ENCODE results near the gene PDE4D. TPM values are rescaled to one million over a fixed set of nuclear protein-coding genes. Genes with fewer than 3 reads are reported as not detected.

The PDE4D gene
- total RNA-seq, result 47.7 and 50.1 TPM in 2 replicates

DNA sequence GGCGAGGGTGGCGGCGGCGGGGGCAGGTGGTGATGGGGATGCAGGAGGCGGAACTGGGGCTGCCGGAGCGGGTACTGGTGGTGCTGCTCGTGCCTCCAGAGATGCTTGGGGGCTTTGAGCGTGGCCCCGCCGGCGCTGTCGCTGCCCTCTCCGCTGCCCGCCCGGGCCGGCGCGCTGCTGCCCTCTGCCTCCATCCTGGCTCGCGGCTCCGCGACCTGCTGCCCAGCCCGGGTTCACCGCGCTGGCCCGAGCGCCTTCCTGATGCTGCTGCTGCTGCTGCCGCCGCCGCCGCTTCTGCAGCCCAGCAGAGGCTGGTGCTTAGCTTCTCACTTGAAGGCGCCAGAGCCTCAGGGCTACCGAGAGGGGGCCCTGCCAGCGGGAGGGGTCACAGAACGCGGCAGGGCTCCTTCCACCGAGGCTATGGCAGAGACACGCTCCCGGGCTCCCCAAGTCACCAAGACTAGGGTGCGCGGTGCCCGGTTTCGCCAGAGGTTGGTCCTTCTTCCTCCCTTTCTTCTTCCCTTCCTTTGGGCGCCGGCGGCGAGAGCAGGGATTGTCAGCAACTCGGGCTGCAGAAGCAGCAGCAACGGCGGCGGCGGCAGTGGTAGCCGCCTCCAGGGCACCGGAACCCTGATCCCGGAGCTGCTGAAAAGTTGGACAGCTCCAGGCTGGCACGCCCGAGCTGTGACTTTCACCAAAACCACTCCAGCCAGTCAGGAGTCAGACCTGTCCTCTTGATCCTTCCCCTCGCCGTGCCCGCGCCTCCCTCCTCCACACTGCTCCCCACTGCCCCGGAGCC is at the start of gene PDE4D:
Gene PDE4D (minus strand): TSS at position 298 of the 799 bp plus-strand sequence.
- intact Hi-C loops (cut with micrococcal nuclease), result no loop called here
- Mint-ChIP-seq H3K27me3 (peaks cover 37% of the 10 kb centered on the region), H3K36me3 (ENCODE audit: low read depth) (peaks cover 1% of the 10 kb centered on the region), H3K4me1 (no peaks in the 10 kb centered on the region), H3K4me3 (no peak within 1 kb of the TSS), H3K9me3 (no peaks in the 10 kb centered on the region), H3K27ac (no peak within 1 kb of the TSS)
- DNase-seq, result peak; percentile 63

GRCh38 chr5:59937633-59938032 is 44.1 kb upstream of the PDE4D start:
- H3K9me3 Mint-ChIP-seq, result peaks cover 3% of the 10 kb centered on the region
- no peaks in the 10 kb centered on the region for H3K36me3 Mint-ChIP-seq (ENCODE audit: low read depth)
- no peak overlapping the region for H3K27ac Mint-ChIP-seq

DNA sequence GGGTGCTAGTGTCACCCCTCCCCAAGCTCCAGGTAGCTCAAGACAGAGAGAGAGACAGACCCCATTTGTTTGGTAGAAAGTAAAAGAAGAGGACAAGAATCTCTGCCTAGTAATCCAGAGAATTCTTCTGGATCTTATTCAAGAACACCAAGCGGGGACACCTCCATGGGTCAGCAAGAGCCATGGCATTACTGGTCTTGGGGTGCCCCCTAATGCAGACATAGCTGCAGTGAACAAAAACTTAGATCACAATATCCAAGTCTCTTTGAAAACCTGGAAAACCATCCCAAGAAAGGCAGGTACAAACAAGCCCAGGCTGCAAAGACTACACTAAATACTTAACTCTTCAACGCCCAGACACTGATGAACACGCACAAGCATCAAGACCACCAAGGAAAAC is 29.9 kb upstream of the PDE4D start:
- intact Hi-C loops (cut with micrococcal nuclease), result no loop called here
- no peaks in the 10 kb centered on the region for H3K27me3 Mint-ChIP-seq
- H3K4me3 Mint-ChIP-seq, result no peak overlapping the region
- H3K4me1 Mint-ChIP-seq, result no peaks in the 10 kb centered on the region
- no peak for DNase-seq
- H3K27ac Mint-ChIP-seq, result no peak overlapping the region
- H3K36me3 Mint-ChIP-seq (ENCODE audit: low read depth), result no peaks in the 10 kb centered on the region
- H3K9me3 Mint-ChIP-seq, result no peaks in the 10 kb centered on the region

More at GRCh38 chr5:59937633-59938032, 44.1 kb upstream of the PDE4D start:
- H3K4me3 Mint-ChIP-seq, result no peak overlapping the region
- DNase-seq, result no peak
- H3K4me1 Mint-ChIP-seq, result no peaks in the 10 kb centered on the region
- no peaks in the 10 kb centered on the region for H3K27me3 Mint-ChIP-seq
- intact Hi-C loops (cut with micrococcal nuclease), result no loop called here

- intact Hi-C loops (cut with micrococcal nuclease), result no loop called here
- no peak for DNase-seq
- Mint-ChIP-seq H3K27me3 (no peaks in the 10 kb centered on the region), H3K36me3 (ENCODE audit: low read depth) (no peaks in the 10 kb centered on the region), H3K9me3 (no peaks in the 10 kb centered on the region), H3K4me1 (no peaks in the 10 kb centered on the region), H3K4me3 (no peak overlapping the region), H3K27ac (no peak overlapping the region)
Observed at GRCh38 chr5:59922220-59922619, 28.7 kb upstream of the PDE4D start.

GRCh38 chr5:59921816-59922215 is 28.3 kb upstream of the PDE4D start:
- Mint-ChIP-seq H3K27me3 (no peaks in the 10 kb centered on the region), H3K9me3 (no peaks in the 10 kb centered on the region), H3K4me1 (no peaks in the 10 kb centered on the region), H3K27ac (no peak overlapping the region), H3K4me3 (no peak overlapping the region), H3K36me3 (ENCODE audit: low read depth) (no peaks in the 10 kb centered on the region)
- intact Hi-C loops (cut with micrococcal nuclease), result no loop called here
- no peak for DNase-seq

DNA sequence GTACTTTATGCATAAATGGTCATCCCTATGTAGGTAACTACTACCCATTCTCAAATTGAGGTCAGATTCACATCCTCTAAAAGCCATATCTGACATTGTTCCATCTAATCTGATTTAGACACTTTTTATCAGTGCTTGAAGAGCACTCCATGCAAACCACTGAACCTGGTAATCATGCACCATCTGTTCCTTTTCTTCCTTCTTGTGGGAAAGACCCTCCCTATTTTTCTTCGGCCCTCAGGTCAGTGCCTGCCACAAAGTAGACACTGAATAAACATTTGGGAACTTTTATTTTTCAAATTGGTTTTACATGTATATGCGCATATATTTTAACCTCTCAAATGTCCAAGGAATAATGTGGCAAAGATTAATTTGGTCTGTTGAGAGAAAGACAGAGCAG is 26.0 kb upstream of the PDE4D start:
- DNase-seq, result no peak
- Mint-ChIP-seq H3K4me3 (no peak overlapping the region), H3K27me3 (no peaks in the 10 kb centered on the region), H3K27ac (no peak overlapping the region), H3K36me3 (ENCODE audit: low read depth) (no peaks in the 10 kb centered on the region), H3K4me1 (no peaks in the 10 kb centered on the region), H3K9me3 (no peaks in the 10 kb centered on the region)
- intact Hi-C loops (cut with micrococcal nuclease), result no loop called here

GRCh38 chr5:59917121-59917520 is 23.6 kb upstream of the PDE4D start:
- no peak overlapping the region for H3K4me3 Mint-ChIP-seq
- intact Hi-C loops (cut with micrococcal nuclease), result no loop called here
- DNase-seq, result no peak

GRCh38 chr5:59905188-59905587 is 11.7 kb upstream of the PDE4D start:
- no peaks in the 10 kb centered on the region for H3K27me3 Mint-ChIP-seq
- H3K4me1 Mint-ChIP-seq, result no peaks in the 10 kb centered on the region
- no peak overlapping the region for H3K27ac Mint-ChIP-seq
- DNase-seq, result no peak
- no peaks in the 10 kb centered on the region for H3K9me3 Mint-ChIP-seq
- no peak overlapping the region for H3K4me3 Mint-ChIP-seq
- intact Hi-C loops (cut with micrococcal nuclease), result no loop called here
- no peaks in the 10 kb centered on the region for H3K36me3 Mint-ChIP-seq (ENCODE audit: low read depth)

More at GRCh38 chr5:59917121-59917520, 23.6 kb upstream of the PDE4D start:
- no peaks in the 10 kb centered on the region for H3K27me3 Mint-ChIP-seq
- H3K4me1 Mint-ChIP-seq, result no peaks in the 10 kb centered on the region
- no peaks in the 10 kb centered on the region for H3K36me3 Mint-ChIP-seq (ENCODE audit: low read depth)
- no peak overlapping the region for H3K27ac Mint-ChIP-seq
- H3K9me3 Mint-ChIP-seq, result no peaks in the 10 kb centered on the region

GRCh38 chr5:59897075-59897474 is 3.5 kb upstream of the PDE4D start:
- peaks cover 28% of the 10 kb centered on the region for H3K27me3 Mint-ChIP-seq
- H3K36me3 Mint-ChIP-seq (ENCODE audit: low read depth), result peaks cover 1% of the 10 kb centered on the region
- H3K4me1 Mint-ChIP-seq, result no peaks in the 10 kb centered on the region
- no peak overlapping the region for H3K4me3 Mint-ChIP-seq
- no peak for DNase-seq
- H3K27ac Mint-ChIP-seq, result no peak overlapping the region
- intact Hi-C loops (cut with micrococcal nuclease), result no loop called here
- no peaks in the 10 kb centered on the region for H3K9me3 Mint-ChIP-seq

DNA sequence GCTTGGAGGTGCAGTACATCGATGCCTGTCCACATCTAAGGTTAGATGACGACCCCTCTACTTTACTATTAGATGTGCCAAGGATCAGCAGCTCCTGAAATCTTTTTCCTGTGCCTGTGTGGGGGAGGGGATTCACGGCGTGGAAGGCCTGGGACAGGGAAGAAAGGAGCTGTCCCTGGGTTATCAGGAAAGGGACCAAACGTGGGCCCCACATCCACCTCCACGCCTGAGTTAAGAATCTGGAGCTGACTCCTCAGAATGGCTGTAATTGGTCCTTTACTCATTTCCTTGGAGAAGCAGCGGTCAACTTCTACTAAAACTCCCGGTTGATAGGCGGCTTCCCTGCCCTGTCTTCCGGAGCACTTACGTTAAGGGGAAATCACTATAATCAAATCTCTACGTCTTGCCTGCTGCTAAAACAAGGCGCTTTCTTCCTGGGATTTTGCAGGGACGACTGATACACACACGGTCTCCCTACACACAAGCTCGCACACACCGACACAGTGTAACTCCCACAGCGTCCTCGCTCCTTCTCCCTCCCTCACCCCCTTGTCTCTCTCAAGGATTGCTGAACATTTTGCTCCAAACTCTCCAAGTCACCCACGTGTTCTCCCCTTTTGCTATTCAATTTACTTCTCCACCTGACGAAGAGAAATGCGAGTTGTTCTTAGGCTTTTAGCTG is 1.4 kb downstream of the PDE4D start:
- Mint-ChIP-seq H3K9me3 (no peaks in the 10 kb centered on the region), H3K27me3 (peaks cover 37% of the 10 kb centered on the region), H3K4me1 (peaks cover 2% of the 10 kb centered on the region), H3K36me3 (ENCODE audit: low read depth) (peaks cover 1% of the 10 kb centered on the region), H3K4me3 (no peak overlapping the region), H3K27ac (no peak overlapping the region)
- no peak for DNase-seq
- intact Hi-C loops (cut with micrococcal nuclease), result no loop called here

DNA sequence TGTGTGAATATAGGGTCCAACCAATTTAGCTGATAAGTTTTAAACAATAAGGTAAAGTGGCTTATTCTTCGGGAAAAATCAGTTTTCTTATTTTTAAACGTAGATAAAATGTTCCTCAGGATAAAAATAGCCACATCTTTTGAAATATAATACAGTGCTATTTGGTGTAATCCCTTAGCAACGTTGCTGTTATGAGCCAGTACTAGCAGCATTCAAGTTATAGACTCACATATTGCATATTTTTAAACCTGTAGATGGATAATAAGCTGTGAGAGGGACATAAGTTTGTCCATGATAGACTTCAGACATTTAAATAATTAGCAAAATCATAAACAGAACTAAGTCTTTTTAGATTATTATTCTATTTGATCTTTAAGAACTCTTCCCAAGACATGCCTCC is 6.3 kb downstream of the PDE4D start:
- Mint-ChIP-seq H3K27me3 (peaks cover 13% of the 10 kb centered on the region), H3K4me1 (peaks cover 2% of the 10 kb centered on the region), H3K9me3 (no peaks in the 10 kb centered on the region), H3K27ac (no peak overlapping the region), H3K4me3 (no peak overlapping the region), H3K36me3 (ENCODE audit: low read depth) (no peaks in the 10 kb centered on the region)
- intact Hi-C loops (cut with micrococcal nuclease), result no loop called here
- DNase-seq, result no peak

GRCh38 chr5:59874675-59875074 is 18.9 kb downstream of the PDE4D start:
- Mint-ChIP-seq H3K4me3 (no peak overlapping the region), H3K9me3 (no peaks in the 10 kb centered on the region), H3K27ac (no peak overlapping the region), H3K36me3 (ENCODE audit: low read depth) (no peaks in the 10 kb centered on the region), H3K4me1 (no peaks in the 10 kb centered on the region), H3K27me3 (no peaks in the 10 kb centered on the region)
- no peak for DNase-seq
- intact Hi-C loops (cut with micrococcal nuclease), result no loop called here

DNA sequence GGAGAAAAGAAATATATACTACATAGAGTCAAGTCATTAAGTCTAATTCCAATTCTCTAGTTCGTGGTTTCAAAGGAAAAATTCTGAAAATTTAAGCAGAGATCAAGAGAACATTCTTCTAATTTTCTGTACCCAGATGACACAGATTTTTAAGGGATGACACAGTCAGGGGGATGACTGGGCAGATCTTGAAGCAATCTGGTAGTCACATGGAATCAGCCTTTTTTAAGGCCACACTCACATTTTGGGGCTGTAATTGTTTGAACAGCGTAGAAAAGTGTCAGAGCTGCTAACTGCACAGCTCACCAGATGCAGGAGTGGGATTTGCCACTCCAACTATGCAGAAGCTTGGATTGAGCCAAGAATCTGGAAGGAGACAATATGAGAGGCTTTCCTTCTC is 20.4 kb downstream of the PDE4D start:
- intact Hi-C loops (cut with micrococcal nuclease), result no loop called here
- H3K9me3 Mint-ChIP-seq, result no peaks in the 10 kb centered on the region
- no peak overlapping the region for H3K4me3 Mint-ChIP-seq
- H3K27ac Mint-ChIP-seq, result no peak overlapping the region
- H3K36me3 Mint-ChIP-seq (ENCODE audit: low read depth), result no peaks in the 10 kb centered on the region
- H3K4me1 Mint-ChIP-seq, result no peaks in the 10 kb centered on the region
- H3K27me3 Mint-ChIP-seq, result no peaks in the 10 kb centered on the region
- DNase-seq, result no peak

GRCh38 chr5:59866661-59867060 is 26.9 kb downstream of the PDE4D start:
- Mint-ChIP-seq H3K36me3 (ENCODE audit: low read depth) (no peaks in the 10 kb centered on the region), H3K27ac (no peak overlapping the region), H3K4me3 (no peak overlapping the region), H3K4me1 (no peaks in the 10 kb centered on the region), H3K27me3 (no peaks in the 10 kb centered on the region), H3K9me3 (no peaks in the 10 kb centered on the region)
- intact Hi-C loops (cut with micrococcal nuclease), result no loop called here
- DNase-seq, result no peak

Measured in activated CD4-positive, alpha-beta T cell treated with anti-CD3 and anti-CD28 coated beads, Interleukin-2, amount 10 ng/mL, durations not matched to agents 24 days and 14 days (primary cell).